ENCODE measurements around the gene POLR1H.

The POLR1H gene

GRCh38 chr6:30061858-30062458, 893 bp downstream of the POLR1H start:
- no peak for DNase-seq (ENCODE audit: low spot score)

GRCh38 chr6:30062471-30063178, 1.6 kb downstream of the POLR1H start:
- DNase-seq (ENCODE audit: low spot score): no peak

GRCh38 chr6:30063315-30063714, 2.2 kb downstream of the POLR1H start:
- DNase-seq (ENCODE audit: low spot score): no peak

GRCh38 chr6:30066082-30066481, 5.0 kb downstream of the POLR1H start:
- DNase-seq (ENCODE audit: low spot score): no peak

GRCh38 chr6:30066577-30067459, 5.8 kb downstream of the POLR1H start, which contains the start of gene PPP1R11:
Gene PPP1R11 (plus strand): TSS chr6:30067198. CDS start chr6:30067411, 213 bp downstream.
- peak; percentile 89 for DNase-seq (ENCODE audit: low spot score)

GRCh38 chr6:30067460-30068139, 6.5 kb downstream of the POLR1H start:
- peak; percentile 62 for DNase-seq (ENCODE audit: low spot score)

- no peak for DNase-seq (ENCODE audit: low spot score)
These were observed 10.2 kb downstream of the POLR1H start for GRCh38 chr6:30071081-30071818.

GRCh38 chr6:30071858-30072257, 10.8 kb downstream of the POLR1H start:
- no peak for DNase-seq (ENCODE audit: low spot score)

- DNase-seq (ENCODE audit: low spot score): no peak
These were observed 12.6 kb downstream of the POLR1H start for GRCh38 chr6:30073489-30074235.

GRCh38 chr6:30074331-30075093, 13.4 kb downstream of the POLR1H start:
- no peak for DNase-seq (ENCODE audit: low spot score)

GRCh38 chr6:30075094-30075789, 14.2 kb downstream of the POLR1H start, which contains the start of gene RNF39:
Gene RNF39 (minus strand): TSS chr6:30075769. CDS start chr6:30075585, 184 bp downstream.
- no peak for DNase-seq (ENCODE audit: low spot score)

GRCh38 chr6:30075790-30076732, 15.0 kb downstream of the POLR1H start:
- DNase-seq (ENCODE audit: low spot score): peak; percentile 59

GRCh38 chr6:30077218-30077617, 16.2 kb downstream of the POLR1H start:
- no peak for DNase-seq (ENCODE audit: low spot score)

GRCh38 chr6:30087876-30088275, 26.8 kb downstream of the POLR1H start:
- DNase-seq (ENCODE audit: low spot score): no peak

GRCh38 chr6:30091577-30092381, 30.7 kb downstream of the POLR1H start:
- DNase-seq (ENCODE audit: low spot score): no peak

GRCh38 chr6:30092852-30093543, 31.9 kb downstream of the POLR1H start:
- no peak for DNase-seq (ENCODE audit: low spot score)

Data from HuH-7 (cell line).